ENCODE measurements around the gene MEI1.
"Not testable (repeated sequence)": the region's sequence is repeated elsewhere in the genome, so short reads cannot be mapped to it uniquely, and the experiment has no call there.

MEI1 gene, protein sequence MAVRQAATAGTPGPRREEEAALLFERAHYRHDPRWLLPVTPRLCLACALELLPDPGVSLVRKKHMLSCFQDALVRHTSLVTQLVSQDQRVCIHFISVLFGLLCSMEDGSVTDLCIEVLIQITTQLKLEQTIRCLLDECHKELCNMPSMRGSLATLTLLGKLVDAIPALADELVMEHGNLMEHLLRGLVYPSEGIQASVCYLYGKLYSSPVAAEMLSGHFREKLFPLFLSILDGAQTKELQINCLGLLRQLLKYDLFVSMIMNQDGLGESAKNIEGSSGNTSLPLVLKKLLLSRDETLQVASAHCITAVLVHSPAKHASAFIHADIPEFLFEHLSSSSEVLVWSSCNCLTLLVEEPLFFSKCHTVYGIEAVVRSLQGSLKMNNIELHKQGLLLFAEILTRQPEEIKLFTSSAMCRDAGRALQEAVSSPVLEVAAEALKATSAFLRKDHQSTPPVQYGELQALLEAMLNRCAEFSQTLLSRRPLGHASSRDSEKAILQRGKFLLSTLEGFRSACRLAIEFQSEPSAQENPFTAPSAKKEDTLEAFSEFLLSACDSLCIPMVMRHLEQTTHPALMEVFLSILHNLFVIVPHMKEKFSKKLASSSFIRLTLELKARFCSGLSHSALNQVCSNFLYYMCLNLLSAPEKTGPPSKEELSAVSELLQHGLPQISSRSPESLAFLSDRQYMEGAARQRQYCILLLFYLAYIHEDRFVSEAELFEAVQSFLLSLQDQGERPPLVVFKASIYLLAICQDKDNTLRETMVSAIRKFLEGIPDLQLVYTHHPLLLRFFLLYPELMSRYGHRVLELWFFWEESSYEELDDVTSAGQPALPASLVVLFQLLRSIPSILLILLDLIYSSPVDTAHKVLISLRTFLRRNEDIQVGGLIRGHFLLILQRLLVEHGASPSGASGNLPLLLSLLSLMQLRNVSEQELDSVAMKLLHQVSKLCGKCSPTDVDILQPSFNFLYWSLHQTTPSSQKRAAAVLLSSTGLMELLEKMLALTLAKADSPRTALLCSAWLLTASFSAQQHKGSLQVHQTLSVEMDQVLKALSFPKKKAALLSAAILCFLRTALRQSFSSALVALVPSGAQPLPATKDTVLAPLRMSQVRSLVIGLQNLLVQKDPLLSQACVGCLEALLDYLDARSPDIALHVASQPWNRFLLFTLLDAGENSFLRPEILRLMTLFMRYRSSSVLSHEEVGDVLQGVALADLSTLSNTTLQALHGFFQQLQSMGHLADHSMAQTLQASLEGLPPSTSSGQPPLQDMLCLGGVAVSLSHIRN

DNA sequence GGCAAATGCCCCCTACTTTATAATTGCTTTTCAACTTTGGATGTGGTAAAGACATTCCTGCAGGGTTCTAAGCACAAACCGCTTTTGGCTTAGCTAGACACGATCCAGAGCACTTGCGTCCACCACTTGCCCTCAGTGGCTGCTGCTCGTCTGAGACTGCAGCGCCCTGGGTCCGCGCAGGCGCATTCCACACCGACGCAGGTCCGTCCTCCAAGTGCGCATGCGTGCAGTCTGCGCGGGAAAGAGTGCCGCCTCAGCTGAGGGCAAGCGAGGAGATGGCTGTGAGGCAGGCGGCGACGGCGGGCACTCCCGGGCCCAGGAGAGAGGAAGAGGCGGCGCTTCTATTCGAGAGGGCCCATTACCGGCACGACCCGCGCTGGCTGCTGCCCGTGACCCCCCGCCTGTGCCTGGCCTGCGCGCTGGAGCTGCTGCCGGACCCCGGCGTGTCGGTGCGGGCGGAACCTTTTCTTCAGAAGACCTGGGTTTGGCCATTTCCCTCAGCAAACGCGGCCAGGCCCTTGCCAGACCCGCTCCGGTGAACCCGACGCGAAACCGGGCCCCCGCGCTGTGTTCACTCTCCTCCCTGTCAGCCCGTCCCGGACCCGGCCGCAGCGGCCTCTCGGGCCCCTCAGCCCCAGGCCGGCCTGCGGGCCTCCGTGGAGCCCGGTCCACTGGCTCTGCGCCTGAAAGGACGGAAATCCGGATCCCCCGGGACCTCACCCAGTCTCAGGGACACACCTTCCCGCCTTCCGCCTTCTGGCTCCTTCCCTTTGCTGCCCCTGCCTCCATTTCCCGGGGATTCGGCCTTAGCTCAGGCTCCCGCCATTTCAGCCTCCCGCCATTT lies at the start of gene MEI1:
TSS of gene MEI1 (plus strand) at position 240 of the 844 bp plus-strand sequence. CDS start at position 276, 36 bp downstream.
- peak; percentile 78 to 83 for DNase-seq (ENCODE audit: low read depth in 2 of 2)

DNA sequence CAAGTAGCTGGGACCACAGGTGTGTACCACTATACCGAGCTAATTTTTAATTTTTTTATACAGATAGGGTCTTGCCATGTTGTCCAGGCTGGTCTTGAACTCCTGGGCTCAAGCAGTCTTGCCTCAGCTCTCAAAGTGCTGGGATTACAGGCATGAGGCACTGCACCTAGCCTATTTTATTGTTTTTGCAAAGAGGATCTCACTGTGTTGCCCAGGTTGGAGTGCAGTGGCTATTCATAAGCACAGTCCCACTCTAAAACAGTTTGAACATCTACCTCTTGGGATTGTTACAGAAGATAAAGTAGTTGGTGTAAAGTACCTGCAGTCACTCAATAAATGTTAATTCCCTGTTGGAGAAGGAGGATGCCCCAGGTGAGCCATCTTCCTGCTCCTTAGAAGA lies 49.1 kb upstream of the MEI1 start:
- no peak for DNase-seq (ENCODE audit: low read depth in 2 of 2)

DNA sequence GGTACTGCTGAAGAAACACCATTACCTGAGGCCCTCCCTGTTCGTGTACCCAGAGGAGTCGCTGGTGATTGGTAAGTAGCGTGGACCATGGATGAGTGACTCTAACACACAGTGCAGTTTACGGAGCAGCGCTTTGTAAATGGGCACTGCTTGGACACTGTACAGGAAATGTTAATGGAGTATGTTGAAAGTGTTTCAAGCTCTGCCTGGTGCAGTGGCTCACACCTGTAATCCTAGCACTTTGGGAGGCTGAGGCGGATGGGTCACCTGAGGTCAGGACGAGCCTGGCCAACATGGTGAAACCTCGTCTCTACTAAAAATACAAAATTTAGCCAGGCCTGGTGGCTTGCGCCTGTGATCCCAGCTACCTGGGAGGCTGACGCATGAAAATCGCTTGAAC lies 48.5 kb upstream of the MEI1 start:
- DNase-seq (ENCODE audit: low read depth in 2 of 2): no peak

DNA sequence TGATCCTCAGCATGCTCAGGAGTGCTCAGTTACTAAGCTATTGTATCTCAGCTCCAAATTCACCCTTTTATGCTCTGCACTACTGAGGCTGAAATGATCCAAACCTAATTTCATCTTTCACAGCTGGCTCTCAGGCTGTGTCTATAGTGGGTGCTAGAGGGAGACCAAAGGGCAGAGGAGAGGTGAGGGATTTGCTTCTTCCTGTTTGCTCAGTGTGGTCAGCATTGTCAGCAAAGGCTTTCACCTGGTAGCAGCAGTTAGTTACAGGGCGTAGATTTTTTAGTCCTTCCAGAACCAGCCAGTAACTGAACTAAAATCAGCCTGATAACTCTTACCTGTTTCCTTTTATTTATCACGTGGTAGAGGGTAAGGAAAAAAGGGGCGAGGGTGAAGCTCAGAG lies 45.0 kb upstream of the MEI1 start:
- no peak for DNase-seq (ENCODE audit: low read depth in 2 of 2)

DNA sequence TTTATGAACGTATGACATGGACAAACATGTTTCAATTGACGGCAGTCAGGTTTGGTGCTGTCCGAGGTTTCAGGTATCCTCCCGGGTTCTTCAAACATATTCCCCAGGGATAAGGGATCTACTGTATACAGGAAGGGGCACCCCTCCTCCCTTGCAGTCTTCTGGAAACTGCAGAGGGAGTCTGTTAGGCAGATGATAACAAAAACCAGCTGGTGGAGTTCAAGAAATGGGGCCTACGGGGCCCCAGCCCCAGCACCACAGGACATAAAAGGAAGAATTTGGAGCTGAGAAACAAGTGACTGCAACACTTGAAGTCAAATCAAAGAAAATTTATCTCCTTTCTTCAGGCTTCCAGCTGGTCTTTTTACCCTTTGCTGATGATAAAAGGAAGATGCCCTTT lies 42.7 kb upstream of the MEI1 start:
- DNase-seq (ENCODE audit: low read depth in 2 of 2): no peak

DNA sequence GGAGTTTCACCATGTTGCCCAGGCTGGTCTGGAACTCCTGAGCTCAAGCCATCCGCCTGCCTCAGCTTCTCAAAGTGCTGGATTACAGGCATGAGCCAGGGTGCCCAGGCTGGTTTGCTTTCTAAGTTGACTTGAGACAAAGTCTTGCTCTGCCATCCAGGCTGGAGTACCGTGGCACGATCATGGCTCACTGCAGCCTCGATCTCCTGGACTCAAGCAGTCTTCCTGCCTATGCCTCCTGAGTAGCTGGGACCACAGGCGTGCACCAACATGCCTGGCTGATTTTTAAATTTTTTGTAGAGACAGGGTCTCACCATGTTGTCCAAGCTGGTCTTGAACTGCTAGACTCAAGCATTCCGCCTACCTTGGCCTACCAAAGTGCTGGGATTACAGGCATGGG lies 41.6 kb upstream of the MEI1 start:
- DNase-seq (ENCODE audit: low read depth in 2 of 2): no peak

DNA sequence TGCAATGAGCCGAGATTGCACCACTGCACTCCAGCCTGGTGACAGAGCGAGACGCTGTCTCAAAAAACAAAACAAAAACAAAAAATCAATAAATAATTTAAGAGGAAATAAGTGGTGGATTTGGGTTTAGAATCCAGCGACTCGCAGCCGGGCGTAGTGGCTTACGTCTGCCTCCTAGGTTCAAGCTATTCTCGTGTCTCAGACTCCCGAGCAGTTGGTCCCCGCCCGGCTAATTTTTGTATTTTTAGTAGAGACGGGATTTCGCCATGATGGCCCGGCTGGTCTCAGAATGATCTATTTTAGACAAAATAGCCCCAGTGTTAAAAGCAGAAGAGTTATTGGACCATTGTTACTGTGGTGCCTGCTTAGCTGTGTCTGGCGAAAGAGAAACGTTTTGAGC lies 40.4 kb upstream of the MEI1 start:
- DNase-seq (ENCODE audit: low read depth in 2 of 2): no peak

DNA sequence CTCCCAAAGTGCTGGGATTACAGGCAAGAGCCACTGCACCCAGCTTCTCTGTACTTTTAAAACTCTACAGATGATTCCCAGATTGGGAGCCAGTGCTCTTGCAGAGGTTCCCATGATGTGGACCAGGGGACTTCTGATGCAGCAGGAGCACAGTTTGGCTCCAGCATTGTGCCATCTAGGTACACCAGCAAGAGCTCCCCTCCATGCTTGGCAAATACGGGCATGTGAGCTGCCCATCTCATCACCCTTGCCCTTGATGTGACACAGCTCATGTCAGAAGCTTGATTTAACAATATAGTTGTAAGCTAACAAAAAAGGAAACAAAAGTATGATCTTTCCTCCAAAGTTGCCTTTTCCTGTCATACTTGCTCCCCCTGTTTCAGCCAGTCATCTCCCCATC lies 39.4 kb upstream of the MEI1 start:
- DNase-seq (ENCODE audit: low read depth in 2 of 2): no peak

DNA sequence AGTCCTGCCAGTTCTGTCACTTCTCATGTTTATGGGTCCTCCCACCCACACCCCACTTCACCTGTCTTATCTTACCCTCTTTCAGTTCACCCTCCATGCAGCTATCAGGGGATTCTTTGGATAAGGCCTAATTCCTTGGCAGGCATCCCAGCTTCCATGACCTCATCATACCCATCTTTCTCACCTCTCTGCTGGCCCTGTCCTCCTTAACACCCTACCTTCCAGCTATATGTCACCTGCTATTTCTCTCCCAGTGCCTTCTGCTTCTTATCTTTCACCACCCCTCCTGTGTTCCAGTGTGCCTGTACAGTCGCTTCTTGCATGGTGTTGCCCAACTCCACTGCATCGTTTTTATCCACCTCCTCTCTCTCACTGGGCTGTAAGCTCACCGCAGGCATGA lies 38.9 kb upstream of the MEI1 start:
- no peak for DNase-seq (ENCODE audit: low read depth in 2 of 2)

DNA sequence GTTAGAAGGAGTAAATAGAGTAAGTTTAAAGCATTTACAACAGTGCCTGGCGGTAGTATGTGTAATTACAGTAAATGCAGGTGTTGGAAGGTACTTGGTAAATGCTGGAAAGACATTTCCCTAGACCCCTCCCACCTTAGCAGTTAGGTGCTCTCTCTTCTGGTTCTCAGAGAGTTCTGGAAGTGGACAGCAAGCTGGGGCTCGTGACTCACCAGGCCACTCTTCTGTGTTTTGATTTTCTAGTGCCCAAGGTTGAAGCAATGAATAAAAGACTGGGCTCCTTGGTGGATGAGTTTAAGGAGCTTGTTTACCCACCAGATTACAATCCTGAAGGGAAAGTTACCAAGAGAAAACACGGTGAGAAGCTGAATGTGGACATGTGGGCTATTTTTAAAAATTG lies 38.2 kb upstream of the MEI1 start:
- no peak for DNase-seq (ENCODE audit: low read depth in 2 of 2)

DNA sequence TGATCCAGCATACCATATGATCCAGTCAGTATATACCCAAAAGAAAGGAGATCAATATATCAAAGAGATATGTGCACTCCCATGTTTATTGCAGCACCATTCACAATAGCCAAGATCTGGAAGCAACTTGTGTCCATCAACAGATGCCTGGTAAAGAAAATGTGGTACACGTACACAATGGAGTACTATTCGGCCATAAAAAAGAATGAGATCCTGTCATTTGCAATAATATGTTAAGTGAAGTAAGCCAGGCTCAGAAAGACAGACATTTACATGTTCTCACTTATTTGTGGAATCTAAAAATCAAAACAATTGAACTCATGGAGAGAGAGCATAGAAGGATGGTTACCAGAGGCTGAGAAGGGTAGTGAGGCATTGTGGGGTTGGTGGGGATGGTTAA lies 37.6 kb upstream of the MEI1 start:
- no peak for DNase-seq (ENCODE audit: low read depth in 2 of 2)

DNA sequence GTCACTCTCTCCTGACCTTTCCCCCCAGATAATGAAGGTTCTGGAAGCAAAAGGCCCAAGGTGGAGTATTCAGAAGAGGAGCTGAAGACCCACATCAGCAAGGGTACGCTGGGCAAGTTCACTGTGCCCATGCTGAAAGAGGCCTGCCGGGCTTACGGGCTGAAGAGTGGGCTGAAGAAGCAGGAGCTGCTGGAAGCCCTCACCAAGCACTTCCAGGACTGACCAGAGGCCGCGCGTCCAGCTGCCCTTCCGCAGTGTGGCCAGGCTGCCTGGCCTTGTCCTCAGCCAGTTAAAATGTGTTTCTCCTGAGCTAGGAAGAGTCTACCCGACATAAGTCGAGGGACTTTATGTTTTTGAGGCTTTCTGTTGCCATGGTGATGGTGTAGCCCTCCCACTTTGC lies 35.7 kb upstream of the MEI1 start:
- not testable (repeated sequence) for DNase-seq (ENCODE audit: low read depth in 2 of 2)

DNA sequence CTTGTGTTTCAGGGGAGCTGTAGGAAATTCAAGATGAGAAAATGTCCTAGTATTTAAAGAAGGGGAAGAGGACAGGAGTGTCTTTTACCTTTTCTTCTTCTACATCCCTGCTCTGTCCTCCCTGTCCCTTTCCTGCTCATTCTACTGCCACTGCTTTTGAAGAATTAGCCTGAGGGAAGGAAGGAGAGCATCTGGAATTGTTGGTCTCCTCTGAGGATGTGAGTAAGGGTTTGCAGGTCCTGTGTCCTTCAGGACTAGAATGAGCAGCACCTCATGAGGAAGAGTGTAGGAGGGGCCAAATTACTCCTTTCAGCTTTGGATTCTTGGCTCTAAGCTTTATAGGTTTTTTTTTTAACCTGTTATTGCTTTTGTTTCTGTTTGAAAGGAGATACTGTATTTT lies 34.8 kb upstream of the MEI1 start:
- DNase-seq (ENCODE audit: low read depth in 2 of 2): no peak

DNA sequence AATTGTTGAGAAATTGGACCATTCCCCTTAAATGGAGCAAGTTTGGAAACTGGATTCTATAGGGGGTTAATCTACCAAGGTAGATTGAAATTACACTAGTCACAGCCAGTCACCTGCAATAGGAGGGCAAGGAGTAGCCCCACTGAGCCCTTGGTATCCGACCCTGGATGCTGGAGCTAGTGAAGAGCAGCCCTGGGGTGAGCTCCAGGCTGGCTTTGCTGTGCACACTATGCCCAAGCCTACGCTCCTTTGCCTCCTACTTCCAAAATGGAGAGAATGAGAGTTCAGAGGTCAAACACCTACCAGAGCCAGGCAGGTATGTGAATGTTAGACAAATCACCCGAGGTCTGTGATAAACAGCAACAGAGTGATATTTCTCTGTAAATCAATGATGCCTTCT lies 34.4 kb upstream of the MEI1 start:
- DNase-seq (ENCODE audit: low read depth in 2 of 2): no peak

DNA sequence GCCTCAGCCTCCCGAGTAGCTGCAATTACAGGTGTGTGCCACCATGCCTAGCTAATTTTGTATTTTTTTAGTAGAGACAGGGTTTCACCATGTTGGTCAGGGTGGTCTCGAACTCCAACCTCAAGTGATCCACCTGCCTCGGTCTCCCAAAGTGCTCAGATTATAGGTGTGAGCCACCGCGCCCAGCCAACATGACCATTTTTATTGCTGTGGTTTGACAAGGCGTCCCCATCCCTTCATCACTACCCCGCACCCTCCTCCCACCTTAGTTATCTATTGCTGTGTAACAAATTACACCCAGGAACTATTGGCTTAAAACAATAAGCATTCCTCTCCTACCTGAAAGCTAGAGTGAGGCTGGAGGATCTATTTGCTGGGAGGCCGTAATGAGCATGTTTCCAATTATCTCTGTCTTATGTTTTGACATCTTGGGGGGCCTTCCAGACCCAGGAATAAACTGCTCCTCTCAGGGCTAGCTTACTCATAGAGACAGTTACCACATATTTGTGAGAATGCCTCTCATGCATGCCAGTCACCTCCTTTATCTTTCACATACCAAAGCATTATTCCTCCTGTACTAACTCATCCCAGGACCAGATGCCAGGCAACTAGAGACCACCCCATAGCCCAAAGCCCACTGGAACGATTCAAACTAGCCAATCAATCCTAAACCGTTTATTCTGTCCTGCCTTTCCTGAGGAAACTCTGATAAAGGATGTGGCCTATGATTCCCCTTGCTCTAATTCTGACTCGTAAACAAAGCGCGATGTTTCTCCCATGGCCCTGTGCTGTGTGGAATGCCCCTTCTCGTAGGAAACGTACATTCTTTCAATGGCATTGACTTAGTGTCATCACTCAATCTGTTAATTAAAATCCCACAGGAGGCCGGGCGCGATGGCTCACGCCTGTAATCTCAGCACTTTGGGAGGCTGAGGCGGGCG lies 30.1 kb upstream of the MEI1 start:
- DNase-seq (ENCODE audit: low read depth in 2 of 2): no peak

DNA sequence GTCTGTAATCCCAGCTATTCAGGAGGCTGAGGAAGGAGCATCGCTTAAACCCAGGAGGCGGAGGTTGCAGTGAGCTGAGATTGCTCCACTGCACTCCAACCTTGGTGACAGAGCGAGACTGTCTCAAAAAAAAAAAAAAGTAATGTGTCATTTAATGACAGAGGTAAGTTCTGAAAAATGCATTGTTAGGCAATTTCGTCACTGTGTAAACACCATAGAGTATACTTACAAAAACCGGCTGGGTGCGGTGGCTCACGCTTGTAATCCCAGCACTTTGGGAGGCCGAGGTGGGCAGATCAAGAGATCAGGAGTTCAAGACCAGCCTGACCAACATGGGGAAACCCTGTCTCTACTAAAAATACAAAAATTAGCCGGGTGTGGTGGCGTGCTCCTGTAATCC lies 27.2 kb upstream of the MEI1 start:
- not testable (repeated sequence) for DNase-seq (ENCODE audit: low read depth in 2 of 2)

DNA sequence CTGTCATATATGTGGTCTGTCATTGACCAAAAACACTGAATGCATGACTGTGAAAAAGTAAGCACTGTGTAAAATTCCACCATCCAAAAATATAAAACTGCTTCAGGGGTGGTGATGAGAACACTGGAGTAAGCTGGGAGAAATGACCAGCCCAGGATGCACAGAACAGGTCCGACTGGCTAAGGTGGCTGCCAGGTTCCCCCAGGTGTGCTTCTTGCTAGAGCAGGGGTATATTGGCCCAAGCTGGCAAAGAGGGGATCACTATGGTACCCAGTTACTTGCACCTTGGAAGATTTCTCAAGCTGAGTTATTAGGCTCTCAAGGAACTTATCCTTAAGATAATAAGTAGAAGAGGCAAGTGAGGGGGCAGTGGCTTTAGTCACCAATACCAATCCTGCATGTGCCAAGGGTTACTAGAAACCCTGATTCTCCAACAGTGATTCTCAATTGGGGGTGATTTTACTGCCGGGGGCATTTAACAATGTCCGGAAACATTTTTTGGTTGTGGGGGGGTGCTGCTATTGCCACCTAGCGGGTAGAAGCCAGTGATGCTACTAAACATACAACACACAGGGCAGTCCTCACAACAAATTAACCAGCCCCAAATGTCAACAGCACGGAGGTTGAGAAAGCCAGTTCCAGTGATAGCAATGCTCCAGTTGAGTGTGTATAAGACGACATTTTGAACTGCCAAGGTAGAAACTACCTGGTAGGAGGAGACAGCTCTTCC lies 26.4 kb upstream of the MEI1 start:
- DNase-seq (ENCODE audit: low read depth in 2 of 2): no peak

DNA sequence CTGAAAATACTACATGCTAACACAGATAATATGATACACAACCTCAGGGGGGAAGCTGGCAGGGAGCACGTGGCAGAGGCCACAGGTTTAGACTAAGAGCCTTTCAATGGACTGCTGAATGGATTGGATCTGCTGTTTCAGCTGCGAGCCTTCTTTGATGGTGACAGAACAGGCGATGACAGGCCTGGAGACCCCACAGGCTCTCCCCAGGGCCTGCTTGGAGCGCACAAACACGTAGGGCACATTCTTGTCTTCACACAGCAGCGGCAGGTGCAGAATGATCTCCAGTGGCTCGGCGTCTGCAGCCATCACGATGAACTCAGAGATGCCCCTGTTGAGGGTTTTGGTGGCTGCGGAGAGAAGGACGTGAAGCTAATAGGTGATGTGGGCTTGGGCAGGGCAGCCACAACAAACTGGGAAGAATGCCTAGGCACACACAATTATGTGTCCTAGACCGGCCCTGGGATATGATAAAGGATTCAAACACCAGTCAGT lies 24.4 kb upstream of the MEI1 start:
- no peak for DNase-seq (ENCODE audit: low read depth in 2 of 2)

DNA sequence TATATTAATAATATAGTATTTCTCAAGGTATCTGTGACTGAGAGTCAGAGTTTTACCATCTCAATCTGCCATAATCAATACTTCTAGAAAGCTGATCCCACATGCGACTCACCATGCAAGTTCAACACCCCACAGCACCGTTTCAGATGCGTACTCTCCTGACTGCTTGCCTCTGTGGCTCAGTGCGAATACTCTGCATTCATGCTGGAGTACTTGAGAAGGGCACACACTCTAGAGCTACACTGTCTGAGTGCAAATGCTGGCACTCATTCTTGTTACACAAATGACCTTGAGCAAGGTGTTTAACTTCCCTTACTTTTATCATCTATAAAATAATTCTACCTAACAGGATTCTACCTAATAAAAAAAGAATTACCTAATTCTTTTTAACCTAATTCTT lies 23.2 kb upstream of the MEI1 start:
- DNase-seq (ENCODE audit: low read depth in 2 of 2): no peak
